B cell (primary cell): ENCODE results near the gene DLD. TPM values are rescaled to one million over a fixed set of nuclear protein-coding genes. Genes with fewer than 3 reads are reported as not detected.

Experiments
- ATAC-seq: fragments of 200-7000 bp; cut with Tn5 transposase; one replicate; pipeline ENCODE4 v1.10.0; 2021; ENCODE audit warnings: low read depth, mild to moderate bottlenecking, moderate number of reproducible peaks, moderate library complexity
- CTCF ChIA-PET: fragments of 350-600 bp; sonication (Branson Sonifier 250); formaldehyde crosslinking; loops from one replicate; lab custom pipeline; 2021; ENCODE audit warnings: antibody characterized with exemption, inconsistent platforms; lab: Charles Lee
- POLR2A ChIA-PET: fragments of 350-600 bp; sonication (Branson Sonifier 250); formaldehyde crosslinking; loops from one replicate; lab custom pipeline; 2021; ENCODE audit warnings: antibody characterized with exemption; lab: Charles Lee
- DNase-seq: peaks from one replicate; pipeline ENCODE4 v3.0.0; 2013
- H2AFZ ChIP-seq: 2 replicates; pipeline ENCODE4 v1.6.1; 2012; ENCODE audit warnings: mild to moderate bottlenecking, low read depth, low read length; ENCODE audit not compliant: insufficient read depth, poor library complexity, severe bottlenecking
- H3K27ac ChIP-seq, 2 donors: 1 replicate in 1 of 2; 2 replicates in 1 of 2; pipeline ENCODE4 v1.5.1; 2012 to 2013; ENCODE audit warnings: low read length in 2 of 2, mild to moderate bottlenecking in 2 of 2, moderate library complexity in 1 of 2
- H3K27me3 ChIP-seq, 4 experiments: fragments of 200-600 bp in 1 of 4; sonication (generic) in 1 of 4; replicated peaks in 1 of 4; 1 replicate in 2 of 4; 2 replicates in 2 of 4; pipeline versions ENCODE4 v1.6.1 to v1.7.0; 2013 to 2016; ENCODE audit warnings: low read length in 3 of 4, mild to moderate bottlenecking in 2 of 4, mixed read lengths in 1 of 4, moderate library complexity in 1 of 4; ENCODE audit not compliant: insufficient read depth in 4 of 4, control insufficient read depth in 3 of 4; ENCODE audit errors: control extremely low read depth in 1 of 4
- H3K36me3 ChIP-seq, 2 experiments: replicated peaks in 1 of 2; 1 replicate in 1 of 2; 2 replicates in 1 of 2; pipeline versions ENCODE4 v1.6.1 to v1.7.1; 2013; ENCODE audit warnings: low read length in 1 of 2; ENCODE audit not compliant: insufficient read depth in 2 of 2, control insufficient read depth in 1 of 2; ENCODE audit errors: control extremely low read depth in 1 of 2, extremely low read depth in 1 of 2
- H3K4me1 ChIP-seq, 2 donors: fragments of 200-600 bp in 1 of 2; sonication (generic) in 1 of 2; 1 replicate in 1 of 2; 2 replicates in 1 of 2; pipeline versions ENCODE4 v1.5.1 to v1.6.1; 2013 to 2017; ENCODE audit warnings: low read length in 2 of 2; ENCODE audit not compliant: control insufficient read depth in 2 of 2, insufficient read depth in 2 of 2
- H3K4me2 ChIP-seq: replicated peaks from 2 replicates; pipeline ENCODE3; 2012; ENCODE audit warnings: mild to moderate bottlenecking, low read depth, low read length; ENCODE audit not compliant: poor library complexity, severe bottlenecking
- H3K4me3 ChIP-seq, 5 experiments: fragments of 200-600 bp in 1 of 5; sonication (generic) in 1 of 5; 1 replicate in 3 of 5; 2 replicates in 2 of 5; pipeline versions ENCODE4 v1.5.1 to v1.7.0; 2011 to 2016; ENCODE audit warnings: low read length in 4 of 5, mild to moderate bottlenecking in 4 of 5, low read depth in 2 of 5, control low read depth in 1 of 5, moderate library complexity in 1 of 5; ENCODE audit not compliant: insufficient read depth in 1 of 5; ENCODE audit errors: control extremely low read depth in 1 of 5, extremely low read depth in 1 of 5
- H3K79me2 ChIP-seq: fragments of 200-600 bp; sonication (generic); one replicate; pipeline ENCODE4 v1.6.0; 2016; ENCODE audit warnings: low read length; ENCODE audit not compliant: control insufficient read depth, insufficient read depth
- H3K9ac ChIP-seq: fragments of 200-600 bp; sonication (generic); 2 replicates; pipeline ENCODE4 v1.6.1; 2017; ENCODE audit warnings: mild to moderate bottlenecking, low read length, moderate library complexity
- H3K9me3 ChIP-seq, 3 donors: one replicate each; pipeline versions ENCODE4 v1.6.1 to v1.7.1; 2013; ENCODE audit warnings: low read length in 2 of 3; ENCODE audit not compliant: control insufficient read depth in 2 of 3, insufficient read depth in 1 of 3; ENCODE audit errors: control extremely low read depth in 1 of 3
- H4K20me1 ChIP-seq: 2 replicates; pipeline ENCODE4 v1.6.0; 2012; ENCODE audit warnings: mild to moderate bottlenecking, low read length; ENCODE audit not compliant: insufficient read depth, control insufficient read depth, poor library complexity, severe bottlenecking
- H3K27ac Mint-ChIP-seq: one replicate; pipeline ENCODE4 v1.8.0; 2021; ENCODE audit warnings: mixed read lengths
- H3K27me3 Mint-ChIP-seq: one replicate; pipeline ENCODE4 v1.8.0; 2021; ENCODE audit warnings: mixed read lengths
- H3K4me1 Mint-ChIP-seq: one replicate; pipeline ENCODE4 v1.8.0; 2021; ENCODE audit warnings: mixed read lengths
- H3K4me3 Mint-ChIP-seq: one replicate; pipeline ENCODE4 v1.8.0; 2021; ENCODE audit warnings: mixed read lengths
- H3K9me3 Mint-ChIP-seq: one replicate; pipeline ENCODE4 v1.8.0; 2022; ENCODE audit warnings: mixed read lengths; ENCODE audit not compliant: insufficient read depth
- EZH2 ChIP-seq: IDR thresholded peaks from 2 replicates; pipeline ENCODE4 v1.6.1; 2012; ENCODE audit warnings: borderline replicate concordance, low read depth, mild to moderate bottlenecking, moderate library complexity, low read length; ENCODE audit not compliant: insufficient read depth, poor library complexity, severe bottlenecking
- WGBS: methylation state at CpG from one replicate; pipeline ENCODE4 v1.1.5; 2013; ENCODE audit warnings: missing lambda C conversion rate; ENCODE audit not compliant: insufficient coverage; 5-methylcytosine and 5-hydroxymethylcytosine counted together
- intact Hi-C: fragments of 100-400 bp; cut with micrococcal nuclease; formaldehyde crosslinking; loops from one replicate; pipeline ENCODE4 v1.10.0; 2022
- polyA plus RNA-seq: library from polyadenylated mRNA; depleted of rRNA; stranded (reverse); fragments of >200 nt; gene quantifications from 2 replicates; pipeline ENCODE4 v1.2.3, GENCODE V29; 2012
- total RNA-seq, 2 donors: library from RNA; stranded (reverse); fragments of 120-200 nt in 1 of 2; gene quantifications; 1 replicate in 1 of 2; 2 replicates in 1 of 2; pipeline versions ENCODE4 v1.2.3 to v1.2.4, GENCODE V29; 2013 to 2022
- TF ChIP-seq, protein P1 (sequence below): fragments of 200-600 bp; IDR thresholded peaks from one replicate; pipeline ENCODE4 v1.8.0; 2022; ENCODE audit warnings: antibody characterized with exemption, mild to moderate bottlenecking

Gene DLD
- total and polyA plus RNA-seq, 2 donors (not counting 1 experiment from before 2014, with no cell fraction given), result 26.7 to 47.9 TPM

DNA sequence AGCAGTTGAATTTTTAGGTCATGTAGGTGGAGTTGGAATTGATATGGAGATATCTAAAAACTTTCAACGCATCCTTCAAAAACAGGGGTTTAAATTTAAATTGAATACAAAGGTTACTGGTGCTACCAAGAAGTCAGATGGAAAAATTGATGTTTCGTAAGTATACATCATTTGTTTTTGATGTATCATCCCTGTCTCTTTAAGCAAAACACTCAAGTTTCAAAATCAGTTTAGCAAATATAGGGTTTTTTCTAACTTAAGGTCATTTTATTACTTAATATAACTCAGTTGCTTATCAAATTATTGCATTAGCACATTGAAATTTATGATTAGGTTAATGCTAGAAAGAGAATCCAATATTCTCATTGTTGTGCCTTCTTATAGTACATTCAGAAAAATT lies 24.6 kb downstream of the DLD start:
- H3K27me3 Mint-ChIP-seq, result no peaks in the 10 kb centered on the region
- no peak overlapping the region for H3K27ac Mint-ChIP-seq
- Histone ChIP-seq H3K9me3 (peaks cover 0 to 1% (median 0%) of the 10 kb centered on the region in 3 donors), H3K27me3 (no peaks in the 10 kb centered on the region), H3K4me3 (no peak overlapping the region), H3K9ac (no peak overlapping the region), H3K4me2 (no peak overlapping the region), H3K27ac (no peak overlapping the region), H3K79me2 (no peaks in the 10 kb centered on the region), H3K4me1 (no peaks in the 10 kb centered on the region), H3K36me3 (peaks cover 23 to 60% of the 10 kb centered on the region in 2 experiments), H4K20me1 (no peaks in the 10 kb centered on the region), H2AFZ (no peak overlapping the region)
- peaks cover 3% of the 10 kb centered on the region for H3K9me3 Mint-ChIP-seq
- WGBS, result no CpG with 5 or more reads among the region's 2 CpGs
- ChIA-PET CTCF (no interaction called here), POLR2A (no interaction called here)
- DNase-seq, result no peak
- ATAC-seq, result no peak
- TF ChIP-seq, protein P1, sequence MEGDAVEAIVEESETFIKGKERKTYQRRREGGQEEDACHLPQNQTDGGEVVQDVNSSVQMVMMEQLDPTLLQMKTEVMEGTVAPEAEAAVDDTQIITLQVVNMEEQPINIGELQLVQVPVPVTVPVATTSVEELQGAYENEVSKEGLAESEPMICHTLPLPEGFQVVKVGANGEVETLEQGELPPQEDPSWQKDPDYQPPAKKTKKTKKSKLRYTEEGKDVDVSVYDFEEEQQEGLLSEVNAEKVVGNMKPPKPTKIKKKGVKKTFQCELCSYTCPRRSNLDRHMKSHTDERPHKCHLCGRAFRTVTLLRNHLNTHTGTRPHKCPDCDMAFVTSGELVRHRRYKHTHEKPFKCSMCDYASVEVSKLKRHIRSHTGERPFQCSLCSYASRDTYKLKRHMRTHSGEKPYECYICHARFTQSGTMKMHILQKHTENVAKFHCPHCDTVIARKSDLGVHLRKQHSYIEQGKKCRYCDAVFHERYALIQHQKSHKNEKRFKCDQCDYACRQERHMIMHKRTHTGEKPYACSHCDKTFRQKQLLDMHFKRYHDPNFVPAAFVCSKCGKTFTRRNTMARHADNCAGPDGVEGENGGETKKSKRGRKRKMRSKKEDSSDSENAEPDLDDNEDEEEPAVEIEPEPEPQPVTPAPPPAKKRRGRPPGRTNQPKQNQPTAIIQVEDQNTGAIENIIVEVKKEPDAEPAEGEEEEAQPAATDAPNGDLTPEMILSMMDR, result no peak
- no peak for TF ChIP-seq EZH2
- intact Hi-C loops, result no loop called here
- H3K4me1 Mint-ChIP-seq, result peaks cover 9% of the 10 kb centered on the region
- no peak overlapping the region for H3K4me3 Mint-ChIP-seq

DNA sequence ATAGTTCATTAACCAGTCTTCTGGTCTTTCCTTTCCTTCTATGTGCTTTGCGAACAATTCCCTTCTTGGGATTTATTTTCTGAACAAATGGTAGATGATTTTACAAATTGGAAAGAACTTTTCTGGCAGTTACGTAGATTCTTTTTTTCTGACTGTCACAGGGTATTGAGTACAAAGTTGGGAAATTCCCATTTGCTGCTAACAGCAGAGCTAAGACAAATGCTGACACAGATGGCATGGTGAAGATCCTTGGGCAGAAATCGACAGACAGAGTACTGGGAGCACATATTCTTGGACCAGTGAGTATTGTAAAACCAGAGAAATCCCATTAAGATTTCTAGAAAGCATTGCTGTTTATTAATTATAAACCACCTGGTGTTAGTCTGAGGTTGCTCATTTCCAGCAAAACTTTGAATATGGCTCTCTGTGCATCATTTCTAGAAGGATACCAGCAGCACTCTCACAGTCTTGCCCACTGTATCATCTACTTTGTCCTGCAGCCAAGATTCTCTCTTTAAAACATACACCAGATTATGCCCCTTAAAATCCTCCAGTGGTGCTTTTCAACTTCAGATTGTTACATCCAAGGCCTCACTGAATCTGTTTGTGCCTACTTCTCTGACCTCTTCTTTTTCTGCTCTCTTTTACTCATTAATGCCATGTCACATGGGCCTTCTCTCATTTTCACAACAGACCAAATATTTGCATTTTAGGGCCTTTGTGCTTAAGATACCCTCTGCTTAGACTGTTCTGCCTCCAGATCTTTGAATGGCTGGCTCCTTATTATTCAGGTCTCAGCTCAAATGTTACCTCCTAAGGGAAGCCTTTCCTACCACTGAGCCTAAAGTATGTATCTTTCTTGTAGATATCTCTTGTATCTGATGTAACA lies 27.0 kb downstream of the DLD start:
- H3K9me3 ChIP-seq, result peaks cover 0 to 4% (median 0%) of the 10 kb centered on the region in 3 donors

More for the DNA sequence above, 27.0 kb downstream of the DLD start:
- Histone ChIP-seq H3K27me3 (no peaks in the 10 kb centered on the region), H3K36me3 (peaks cover 19 to 46% of the 10 kb centered on the region in 2 experiments), H3K79me2 (no peaks in the 10 kb centered on the region), H2AFZ (no peak overlapping the region), H3K9ac (no peak overlapping the region), H3K4me2 (no peak overlapping the region), H3K4me3 (no peak overlapping the region), H4K20me1 (no peaks in the 10 kb centered on the region), H3K27ac (no peak overlapping the region), H3K4me1 (no peaks in the 10 kb centered on the region)
- no peak overlapping the region for H3K27ac Mint-ChIP-seq
- H3K4me3 Mint-ChIP-seq, result no peak overlapping the region
- DNase-seq (no peak), ATAC-seq (no peak)
- intact Hi-C loops, result no loop called here
- peaks cover 14% of the 10 kb centered on the region for H3K4me1 Mint-ChIP-seq
- WGBS, result no CpG with 5 or more reads among the region's 3 CpGs
- H3K9me3 Mint-ChIP-seq, result no peaks in the 10 kb centered on the region
- POLR2A ChIA-PET, result no interaction called here
- TF ChIP-seq, protein P1, result no peak
- no peak for TF ChIP-seq EZH2
- CTCF ChIA-PET, result interaction anchor here (0.6 kb wide), 1 partner anchor 377 kb away, joined by 3 read pairs; no protein-coding TSS in a partner anchor
- H3K27me3 Mint-ChIP-seq, result no peaks in the 10 kb centered on the region
